HG03457 (cell line): Measurements from ENCODE around the gene GABPA.
A peak's percentile ranks its signal among the peaks of the same experiment; 100 is the strongest.
"Not testable (repeated sequence)": the region's sequence is repeated elsewhere in the genome, so short reads cannot be mapped to it uniquely, and the experiment has no call there.

ENCODE experiments used
- ATAC-seq: cut with Tn5 transposase; IDR thresholded peaks from one replicate; pipeline ENCODE4 v1.9.1; 2021; ENCODE audit warnings: moderate number of reproducible peaks; ENCODE audit not compliant: unreplicated experiment

GABPA gene

GRCh38 chr21:25734904-25735645 is at the start of gene GABPA, which contains the start of gene ATP5PF:
Gene GABPA (plus strand): TSS chr21:25734972. CDS start chr21:25741599, 6,627 bp downstream.
Gene ATP5PF (minus strand): TSS chr21:25734904. CDS start chr21:25729794, 5,110 bp downstream.
- peak; percentile 91 for ATAC-seq

- ATAC-seq: no peak
Observed at GRCh38 chr21:25687787-25688186, 47.0 kb upstream of the GABPA start.

GRCh38 chr21:25688275-25689155 is 46.3 kb upstream of the GABPA start:
- no peak for ATAC-seq

- no peak for ATAC-seq
Observed at GRCh38 chr21:25689226-25689625, 45.5 kb upstream of the GABPA start.

DNA sequence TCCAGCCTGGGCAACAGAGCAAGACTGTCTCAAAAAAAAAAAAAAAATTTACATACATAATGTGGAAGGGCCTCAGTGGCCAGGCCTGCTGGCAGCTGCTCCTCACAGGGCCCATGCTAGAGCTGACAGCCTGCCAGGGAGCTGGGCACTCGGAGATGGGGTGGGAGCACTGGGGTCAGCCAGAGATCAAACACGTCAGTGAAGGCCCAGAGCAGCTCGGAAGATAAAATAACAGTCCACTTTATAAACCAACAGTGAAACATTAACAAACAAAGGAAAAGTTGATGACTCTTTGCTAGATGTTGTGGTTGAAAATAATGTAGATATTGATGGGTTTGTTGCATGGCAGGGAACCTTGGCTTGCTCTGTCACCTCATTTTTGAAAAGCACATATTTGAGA is 42.8 kb upstream of the GABPA start:
- ATAC-seq: no peak

DNA sequence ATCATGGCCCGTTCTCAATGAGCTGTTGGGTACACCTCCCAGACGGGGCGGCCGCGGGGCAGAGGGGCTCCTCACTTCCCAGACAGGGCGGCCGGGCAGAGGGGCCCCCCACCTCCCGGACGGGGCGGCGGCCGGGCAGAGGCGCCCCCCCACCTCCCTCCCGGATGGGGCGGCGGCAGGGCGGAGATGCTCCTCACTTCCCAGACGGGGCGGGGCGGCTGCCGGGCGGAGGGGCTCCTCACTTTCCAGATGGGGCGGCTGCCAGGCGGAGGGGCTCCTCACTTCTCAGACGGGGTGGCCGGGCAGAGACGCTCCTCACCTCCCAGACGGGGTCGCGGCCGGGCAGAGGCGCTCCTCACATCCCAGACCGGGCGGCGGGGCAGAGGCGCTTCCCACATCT is 39.3 kb upstream of the GABPA start:
- not testable (repeated sequence) for ATAC-seq

DNA sequence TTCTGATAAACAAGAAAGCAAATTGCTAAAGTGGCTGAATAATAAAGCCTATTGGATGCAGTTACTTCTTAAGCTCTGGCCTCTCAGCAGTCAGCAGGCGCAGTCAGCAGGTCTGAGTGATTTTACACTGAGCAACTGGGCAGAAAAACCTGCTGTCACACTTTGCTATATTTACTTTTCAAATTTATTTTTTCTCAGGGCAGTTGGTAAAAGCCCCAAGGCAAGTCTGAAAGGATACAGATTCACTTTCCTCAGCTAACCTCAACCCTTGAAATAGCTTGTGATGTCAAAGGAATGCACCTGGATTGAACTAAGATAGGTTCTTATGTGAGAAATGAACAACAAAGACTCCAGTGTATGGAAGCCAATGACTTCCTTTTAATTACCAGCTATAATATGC is 34.0 kb upstream of the GABPA start:
- no peak for ATAC-seq

DNA sequence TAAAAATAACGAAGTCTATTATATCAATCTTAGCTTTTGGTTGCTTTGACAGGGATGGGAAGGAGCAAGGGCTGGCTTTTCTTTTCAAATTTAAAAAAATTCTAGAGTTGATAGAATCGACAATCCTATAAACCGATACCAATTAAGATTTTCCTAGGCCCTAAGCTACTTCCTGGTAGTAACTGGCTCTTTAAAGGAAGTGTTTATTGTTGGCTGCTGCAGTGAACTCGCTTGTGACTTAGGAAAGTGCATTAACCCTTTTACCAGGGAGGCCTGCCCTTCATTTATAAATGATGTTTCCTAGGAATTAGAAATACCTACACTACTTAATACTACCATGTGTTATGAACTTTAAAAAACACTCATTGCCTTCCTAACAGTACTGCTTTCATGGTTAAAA is 33.2 kb upstream of the GABPA start:
- no peak for ATAC-seq

DNA sequence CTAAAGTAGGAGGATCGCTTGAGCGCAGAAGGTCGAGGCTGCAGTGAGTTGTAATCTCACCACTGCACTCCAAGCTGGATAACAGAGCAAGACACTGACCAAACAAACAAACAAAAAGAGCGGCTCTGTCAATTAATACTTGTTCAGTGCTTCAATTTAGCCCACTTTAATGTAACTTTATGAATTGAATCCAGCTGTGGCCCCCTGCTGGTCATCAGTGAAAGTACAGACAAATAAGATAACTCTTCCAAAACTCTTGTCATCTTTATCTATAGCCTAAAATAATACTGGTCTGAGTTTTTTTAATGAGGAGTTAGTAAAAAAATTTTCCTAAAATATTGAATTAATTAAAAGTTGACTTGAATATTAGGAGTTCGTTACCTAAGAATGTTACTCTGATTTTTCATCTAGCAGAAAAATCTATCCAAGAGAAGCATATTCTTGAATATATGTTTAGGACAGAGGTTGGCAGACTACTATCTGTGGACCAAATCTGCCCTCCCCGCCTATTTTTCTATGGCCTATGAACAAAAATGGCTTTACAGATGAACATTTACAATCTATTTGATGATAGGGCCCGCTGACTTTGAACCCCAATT is 26.2 kb upstream of the GABPA start:
- ATAC-seq: no peak

DNA sequence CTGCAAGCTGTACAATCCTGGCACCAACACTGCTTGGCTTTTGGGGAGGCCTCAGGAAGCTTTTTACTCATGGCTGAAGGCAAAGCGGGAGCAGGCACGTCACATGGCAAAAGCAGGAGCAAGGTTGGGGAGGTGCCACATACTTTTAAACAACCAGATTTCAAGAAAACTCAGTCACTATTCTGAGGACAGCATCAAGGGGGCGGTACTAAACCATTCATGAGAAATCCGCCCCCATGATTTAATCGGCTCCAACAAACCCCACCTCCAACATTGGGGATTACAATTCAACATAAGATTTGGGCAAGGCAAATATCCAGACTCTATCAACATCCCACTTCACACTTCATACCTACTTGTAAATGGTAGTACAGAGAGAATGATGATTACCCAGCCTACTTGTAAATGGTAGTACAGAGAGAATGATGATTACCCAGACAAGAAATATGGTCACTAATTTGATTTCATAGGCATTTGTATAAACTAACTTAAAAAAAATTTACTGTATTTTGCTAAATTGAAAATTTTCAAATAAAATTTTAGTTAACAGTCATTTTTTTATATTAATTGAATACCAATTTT is 25.0 kb upstream of the GABPA start:
- ATAC-seq: no peak

- no peak for ATAC-seq
Observed at GRCh38 chr21:25710550-25710949, 24.2 kb upstream of the GABPA start.

- not testable (repeated sequence) for ATAC-seq
Observed at GRCh38 chr21:25714066-25714465, 20.7 kb upstream of the GABPA start.

- no peak for ATAC-seq
Observed at GRCh38 chr21:25717491-25718147, 17.2 kb upstream of the GABPA start.

DNA sequence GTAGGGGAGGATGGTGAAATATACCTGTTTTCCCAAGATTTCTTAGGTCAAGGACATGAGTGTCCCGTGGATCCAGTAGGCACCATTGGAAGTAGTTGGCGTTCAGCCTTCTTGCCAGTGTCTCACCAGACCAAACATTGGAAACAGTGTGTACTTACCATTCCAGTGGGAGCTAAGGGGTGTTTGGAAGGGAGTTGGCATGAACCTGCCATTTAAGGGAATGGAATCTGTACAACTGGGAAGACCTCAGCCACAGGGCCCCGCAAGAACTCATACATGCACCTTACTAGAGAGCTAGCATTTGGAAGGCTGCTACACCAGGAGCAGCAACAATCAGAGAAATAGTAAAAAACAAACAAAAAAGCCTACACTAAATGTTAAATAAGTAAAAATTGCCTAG is 12.8 kb upstream of the GABPA start:
- ATAC-seq: no peak

- ATAC-seq: no peak
Observed at GRCh38 chr21:25722631-25723030, 12.1 kb upstream of the GABPA start.

DNA sequence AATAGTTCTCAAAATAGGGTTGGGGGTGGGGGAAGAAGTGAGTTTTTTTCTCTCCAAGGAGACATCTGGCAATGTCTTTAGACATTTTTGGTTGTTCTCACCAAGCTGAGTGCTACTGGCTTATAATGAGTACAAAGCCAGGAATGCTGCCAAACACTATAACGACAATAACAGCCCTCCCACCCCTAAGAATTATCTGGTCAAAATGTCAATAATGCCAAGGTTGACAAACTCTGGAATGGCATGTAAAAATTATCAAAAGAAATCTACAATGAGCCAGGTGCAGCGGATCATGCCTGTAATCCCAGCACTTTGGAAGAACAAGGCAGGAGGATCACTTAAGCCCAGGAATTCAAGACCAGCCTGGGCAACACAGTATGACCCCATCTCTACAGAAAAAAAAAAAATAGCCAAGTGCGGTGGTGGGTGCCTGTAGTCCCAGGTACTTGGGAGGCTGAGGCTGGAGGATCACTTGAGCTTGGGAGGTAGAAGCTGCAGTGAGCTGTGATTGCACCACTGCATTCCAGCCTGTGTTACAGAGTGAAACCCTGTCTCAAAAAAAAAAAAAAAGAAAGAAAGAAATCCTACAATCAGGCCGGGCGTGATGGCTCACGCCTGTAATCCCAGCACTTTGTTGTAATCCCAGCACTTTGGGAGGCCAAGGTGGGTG is 2.5 kb upstream of the GABPA start:
- no peak for ATAC-seq

DNA sequence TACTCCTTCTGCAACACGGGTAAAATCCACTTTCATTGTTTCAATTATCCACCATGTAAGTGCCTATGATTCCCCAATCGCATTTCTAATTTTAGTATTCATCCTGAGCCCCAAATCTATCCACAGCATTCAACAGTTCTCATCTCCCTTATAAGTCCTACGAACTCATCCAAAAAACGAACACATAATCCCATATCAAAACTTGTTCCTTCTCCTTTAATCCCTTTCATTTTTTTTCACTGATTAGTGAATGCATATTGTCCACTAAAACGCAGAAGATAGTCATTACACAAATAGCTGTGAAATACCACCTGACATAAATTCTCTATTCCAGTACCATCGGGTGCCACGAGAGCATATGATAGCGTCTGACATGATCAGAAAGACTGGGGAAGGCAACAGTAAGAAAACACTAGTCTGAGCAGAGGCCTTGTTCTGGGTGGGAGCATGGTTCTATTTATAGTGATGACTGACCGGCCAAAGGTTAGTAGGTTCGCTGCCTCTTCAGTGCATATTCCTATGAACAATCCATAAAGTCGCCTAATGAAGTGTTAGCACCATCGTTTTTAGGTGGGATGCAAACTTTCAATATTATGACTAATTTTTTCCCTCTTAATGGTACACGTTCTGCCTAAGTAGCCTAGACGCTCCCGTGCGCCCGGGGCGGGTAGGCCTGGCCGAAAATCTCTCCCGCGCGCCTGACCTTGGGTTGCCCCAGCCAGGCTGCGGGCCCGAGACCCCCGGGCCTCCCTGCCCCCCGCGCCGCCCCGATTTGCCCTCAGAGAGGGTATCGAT is 716 bp upstream of the GABPA start:
- ATAC-seq: peak; percentile 6

- ATAC-seq: peak; percentile 3
Observed at GRCh38 chr21:25734654-25734903, 193 bp upstream of the GABPA start.
